ENCODE measurements around the gene SBK2. TPM values are rescaled to one million over a fixed set of nuclear protein-coding genes. Genes with fewer than 3 reads are reported as not detected.
A peak's percentile ranks its signal among the peaks of the same experiment; 100 is the strongest.

Gene SBK2
- total and polyA plus RNA-seq, 9 of the 15 experiments (the other 6 are each of a cell fraction or from before 2014, with no cell fraction given), result not detected

- TF ChIP-seq ZNF311 (CRISPR knock-in tag; IDR thresholded peaks at IDR 0.05), result no peak
- no peak for TF ChIP-seq ARID2 (IDR thresholded peaks at IDR 0.05)
- no peak for TF ChIP-seq MGA (IDR thresholded peaks at IDR 0.05)
- TF ChIP-seq, protein P1, sequence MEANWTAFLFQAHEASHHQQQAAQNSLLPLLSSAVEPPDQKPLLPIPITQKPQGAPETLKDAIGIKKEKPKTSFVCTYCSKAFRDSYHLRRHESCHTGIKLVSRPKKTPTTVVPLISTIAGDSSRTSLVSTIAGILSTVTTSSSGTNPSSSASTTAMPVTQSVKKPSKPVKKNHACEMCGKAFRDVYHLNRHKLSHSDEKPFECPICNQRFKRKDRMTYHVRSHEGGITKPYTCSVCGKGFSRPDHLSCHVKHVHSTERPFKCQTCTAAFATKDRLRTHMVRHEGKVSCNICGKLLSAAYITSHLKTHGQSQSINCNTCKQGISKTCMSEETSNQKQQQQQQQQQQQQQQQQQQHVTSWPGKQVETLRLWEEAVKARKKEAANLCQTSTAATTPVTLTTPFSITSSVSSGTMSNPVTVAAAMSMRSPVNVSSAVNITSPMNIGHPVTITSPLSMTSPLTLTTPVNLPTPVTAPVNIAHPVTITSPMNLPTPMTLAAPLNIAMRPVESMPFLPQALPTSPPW (CRISPR knock-in tag; IDR thresholded peaks at IDR 0.05), result peak; percentile 99
- no peak for TF ChIP-seq ZSCAN29 (IDR thresholded peaks at IDR 0.05)
- TF ChIP-seq ZNF263 (CRISPR knock-in tag; IDR thresholded peaks at IDR 0.05; ENCODE audit: borderline replicate concordance), result peak; percentile 59; the same call in 1 of the 2 replicates
- TF ChIP-seq ZNF282 (CRISPR knock-in tag; IDR thresholded peaks at IDR 0.05), result no peak
- no peak for TF ChIP-seq AFF4 (CRISPR knock-in tag; IDR thresholded peaks at IDR 0.05)
- no peak for TF ChIP-seq POU5F1 (IDR thresholded peaks at IDR 0.05; ENCODE audit: borderline replicate concordance, low read depth, low read length, partially characterized antibody)
- TF ChIP-seq, protein P2, sequence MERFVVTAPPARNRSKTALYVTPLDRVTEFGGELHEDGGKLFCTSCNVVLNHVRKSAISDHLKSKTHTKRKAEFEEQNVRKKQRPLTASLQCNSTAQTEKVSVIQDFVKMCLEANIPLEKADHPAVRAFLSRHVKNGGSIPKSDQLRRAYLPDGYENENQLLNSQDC (CRISPR knock-in tag; IDR thresholded peaks at IDR 0.05), result no peak
These were observed 43.8 kb upstream of the SBK2 start, which contains the start of gene ZNF579 (continued) for GRCh38 chr19:55580628-55581144.
